NCI-H1930 (cell line): Measurements from ENCODE around the gene PPIL6.
"Not testable (repeated sequence)": the region's sequence is repeated elsewhere in the genome, so short reads cannot be mapped to it uniquely, and the experiment has no call there.

Experiments
- DNase-seq, 2 experiments: peaks; one replicate each; lab custom pipeline; 2025; lab: John Stamatoyannopoulos, UW

Gene PPIL6

GRCh38 chr6:109393886-109394281 is 46.5 kb downstream of the PPIL6 start:
- no peak for DNase-seq

- DNase-seq = no peak
These were observed 47.1 kb downstream of the PPIL6 start for GRCh38 chr6:109393157-109393885.

- no peak for DNase-seq
These were observed 50.7 kb downstream of the PPIL6 start for GRCh38 chr6:109389650-109390274.

- no peak for DNase-seq
These were observed 52.2 kb downstream of the PPIL6 start for GRCh38 chr6:109388265-109388664.

- no peak for DNase-seq
These were observed 56.9 kb downstream of the PPIL6 start for GRCh38 chr6:109383438-109383940.

GRCh38 chr6:109382576-109383437 is 57.6 kb downstream of the PPIL6 start:
- DNase-seq = peak; percentile 84 to 95

- DNase-seq = peak; percentile 89 to 97
These were observed 58.5 kb downstream of the PPIL6 start, which contains the start of gene CD164 for GRCh38 chr6:109381747-109382575. Gene CD164, minus strand, starts transcription at chr6:109382467. Its CDS starts 89 bp downstream, at chr6:109382378.

- peak in 1 of 2 experiments; percentile 22 for DNase-seq
These were observed 59.2 kb downstream of the PPIL6 start for GRCh38 chr6:109381061-109381746.

- DNase-seq = no peak
These were observed 60.7 kb downstream of the PPIL6 start for GRCh38 chr6:109379711-109380110.

GRCh38 chr6:109377717-109378116 is 62.7 kb downstream of the PPIL6 start:
- DNase-seq = no peak

GRCh38 chr6:109374326-109374892 is 66.0 kb downstream of the PPIL6 start:
- DNase-seq = no peak

GRCh38 chr6:109373762-109374161 is 66.7 kb downstream of the PPIL6 start:
- DNase-seq = no peak

GRCh38 chr6:109373331-109373730 is 67.1 kb downstream of the PPIL6 start:
- DNase-seq = no peak

- DNase-seq = no peak
These were observed 68.3 kb downstream of the PPIL6 start for GRCh38 chr6:109372130-109372529.

- no peak for DNase-seq
These were observed 69.6 kb downstream of the PPIL6 start for GRCh38 chr6:109370792-109371191.

- no peak for DNase-seq
These were observed 70.1 kb downstream of the PPIL6 start for GRCh38 chr6:109370336-109370735.

- no peak for DNase-seq
These were observed 70.7 kb downstream of the PPIL6 start for GRCh38 chr6:109369728-109370127.

- DNase-seq = not testable (repeated sequence)
These were observed 75.9 kb downstream of the PPIL6 start for GRCh38 chr6:109364382-109365078.

GRCh38 chr6:109363753-109364152 is 76.7 kb downstream of the PPIL6 start:
- DNase-seq = no peak
